IMR-90 (cell line): Measurements from ENCODE around the gene TCF19. TPM values are rescaled to one million over a fixed set of nuclear protein-coding genes. Genes with fewer than 3 reads are reported as not detected.

Source experiments
- ATAC-seq: fragments of 200-7000 bp; cut with Tn5 transposase; 2 replicates; pipeline ENCODE4 v1.9.1; 2020; ENCODE audit warnings: low read depth, mild to moderate bottlenecking, moderate library complexity
- BruUV-seq: library from RNA; stranded (reverse); fragments of 400-500 nt; replicated peaks from 2 replicates; lab custom pipeline; 2021; lab: Mats Ljungman, UMichigan
- CTCF ChIA-PET: fragments of 300-600 bp; formaldehyde crosslinking; extraction: SDS; loops from one replicate; lab custom pipeline; 2021; ENCODE audit warnings: antibody characterized with exemption; lab: Yijun Ruan, JAX
- POLR2A ChIA-PET: fragments of 300-600 bp; sonication (Branson Sonifier 250); formaldehyde crosslinking; loops from one replicate; lab custom pipeline; 2022; ENCODE audit warnings: antibody characterized with exemption; ENCODE audit not compliant: unreplicated experiment; lab: Charles Lee
- DNase-seq: peaks from one replicate; pipeline ENCODE4 v3.0.0; 2013
- H2AFZ ChIP-seq: replicated peaks from 2 replicates; pipeline ENCODE3; 2013; ENCODE audit warnings: low read length, mild to moderate bottlenecking; ENCODE audit not compliant: poor library complexity
- H2AK5ac ChIP-seq: 2 replicates; pipeline ENCODE4 v1.6.1; 2013; ENCODE audit warnings: low read depth, low read length, inconsistent platforms
- H2AK9ac ChIP-seq: replicated peaks from 2 replicates; pipeline ENCODE3; 2013; ENCODE audit warnings: mild to moderate bottlenecking, low read depth, low read length, moderate library complexity; ENCODE audit not compliant: poor library complexity
- H2BK120ac ChIP-seq: 2 replicates; pipeline ENCODE4 v1.6.1; 2013; ENCODE audit warnings: low read depth, low read length, inconsistent platforms
- H2BK15ac ChIP-seq: 3 replicates; pipeline ENCODE4 v1.6.1; 2013; ENCODE audit warnings: low read depth, low read length, inconsistent platforms
- H2BK20ac ChIP-seq: 2 replicates; pipeline ENCODE4 v1.6.1; 2013; ENCODE audit warnings: low read depth, mild to moderate bottlenecking, inconsistent platforms, low read length, moderate library complexity
- H2BK5ac ChIP-seq: 2 replicates; pipeline ENCODE4 v1.6.1; 2013; ENCODE audit warnings: mild to moderate bottlenecking, low read depth, low read length, inconsistent platforms; ENCODE audit not compliant: poor library complexity, severe bottlenecking
- H3K14ac ChIP-seq: replicated peaks from 2 replicates; pipeline ENCODE4 v1.6.1; 2013; ENCODE audit warnings: low read depth, low read length, inconsistent platforms
- H3K18ac ChIP-seq: 2 replicates; pipeline ENCODE4 v1.6.1; 2013; ENCODE audit warnings: low read depth, low read length, control low read depth
- H3K23ac ChIP-seq: 2 replicates; pipeline ENCODE4 v1.6.1; 2013; ENCODE audit warnings: low read depth, low read length, inconsistent platforms
- H3K27ac ChIP-seq: 2 replicates; pipeline ENCODE4 v1.5.1; 2013; ENCODE audit warnings: mild to moderate bottlenecking, control low read depth, low read length; ENCODE audit not compliant: insufficient read depth
- H3K27me3 ChIP-seq: 2 replicates; pipeline ENCODE4 v1.6.1; 2013; ENCODE audit warnings: low read length; ENCODE audit not compliant: control insufficient read depth, insufficient read depth
- H3K36me3 ChIP-seq: 2 replicates; pipeline ENCODE4 v1.6.1; 2013; ENCODE audit warnings: low read length, mixed read lengths; ENCODE audit not compliant: control insufficient read depth, insufficient read depth
- H3K4ac ChIP-seq: 2 replicates; pipeline ENCODE4 v1.6.1; 2013; ENCODE audit warnings: low read depth, low read length, inconsistent platforms
- H3K4me1 ChIP-seq: 2 replicates; pipeline ENCODE4 v1.6.1; 2013; ENCODE audit warnings: low read length, mixed read lengths; ENCODE audit not compliant: control insufficient read depth, insufficient read depth
- H3K4me2 ChIP-seq: 2 replicates; pipeline ENCODE4 v1.6.1; 2013; ENCODE audit warnings: low read depth, mild to moderate bottlenecking, control low read depth, low read length, moderate library complexity
- H3K4me3 ChIP-seq: 2 replicates; pipeline ENCODE4 v1.5.1; 2013; ENCODE audit warnings: low read depth, mild to moderate bottlenecking, control low read depth, low read length, moderate library complexity; ENCODE audit not compliant: insufficient read depth
- H3K56ac ChIP-seq: 2 replicates; pipeline ENCODE4 v1.6.1; 2013; ENCODE audit warnings: low read length, inconsistent platforms; ENCODE audit not compliant: insufficient read depth; ENCODE audit errors: extremely low read depth
- H3K79me1 ChIP-seq, 2 experiments: 2 replicates each; pipeline ENCODE4 v1.6.1; 2013; ENCODE audit warnings: low read length in 2 of 2, inconsistent platforms in 1 of 2, low read depth in 1 of 2
- H3K9ac ChIP-seq: 2 replicates; pipeline ENCODE4 v1.6.1; 2013; ENCODE audit warnings: low read depth, low read length, control low read depth
- H3K9me1 ChIP-seq: 2 replicates; pipeline ENCODE4 v1.6.1; 2013; ENCODE audit warnings: low read length, inconsistent platforms; ENCODE audit not compliant: insufficient read depth
- H3K9me3 ChIP-seq: 2 replicates; pipeline ENCODE4 v1.6.1; 2013; ENCODE audit warnings: low read length; ENCODE audit not compliant: control insufficient read depth, insufficient read depth
- H4K20me1 ChIP-seq: 2 replicates; pipeline ENCODE4 v1.6.1; 2013; ENCODE audit warnings: low read length, inconsistent platforms; ENCODE audit not compliant: insufficient read depth
- H4K5ac ChIP-seq: 2 replicates; pipeline ENCODE4 v1.6.1; 2013; ENCODE audit warnings: mild to moderate bottlenecking, low read depth, low read length, control low read depth
- H4K8ac ChIP-seq, 2 experiments: 2 replicates each; pipeline ENCODE4 v1.6.1; 2013; ENCODE audit warnings: low read depth in 2 of 2, low read length in 2 of 2, control low read depth in 1 of 2, inconsistent platforms in 1 of 2
- H4K91ac ChIP-seq: 2 replicates; pipeline ENCODE4 v1.6.1; 2013; ENCODE audit warnings: low read depth, low read length, inconsistent platforms; ENCODE audit not compliant: insufficient read depth
- BHLHE40 ChIP-seq: fragments of 150-350 bp; IDR thresholded peaks from 2 replicates; pipeline ENCODE4 v1.6.1; 2016; ENCODE audit warnings: mild to moderate bottlenecking, low read depth, low read length
- CHD1 ChIP-seq: IDR thresholded peaks from 2 replicates; pipeline ENCODE4 v1.6.1; 2012; ENCODE audit warnings: low read depth, low read length, improper control_type of control experiment
- CTCF ChIP-seq: conservative IDR thresholded peaks from 2 replicates; pipeline ENCODE4 v1.5.1; 2012; ENCODE audit warnings: mild to moderate bottlenecking, low read depth, low read length, improper control_type of control experiment
- ELK1 ChIP-seq: fragments of 150-350 bp; IDR thresholded peaks from 2 replicates; pipeline ENCODE4 v1.6.1; 2016; ENCODE audit warnings: low read depth, mild to moderate bottlenecking, low read length, moderate library complexity, borderline replicate concordance
- FOS ChIP-seq: fragments of 150-350 bp; IDR thresholded peaks from 2 replicates; pipeline ENCODE4 v1.6.1; 2016; ENCODE audit warnings: low read depth, low read length
- MAFK ChIP-seq: IDR thresholded peaks from 2 replicates; pipeline ENCODE4 v1.6.1; 2012; ENCODE audit warnings: low read depth, low read length, improper control_type of control experiment
- MAZ ChIP-seq: IDR thresholded peaks from 2 replicates; pipeline ENCODE4 v1.6.1; 2012; ENCODE audit warnings: low read depth, mild to moderate bottlenecking, low read length, improper control_type of control experiment, moderate library complexity, borderline replicate concordance
- MXI1 ChIP-seq: IDR thresholded peaks from 2 replicates; pipeline ENCODE4 v1.6.1; 2012; ENCODE audit warnings: low read depth, mild to moderate bottlenecking, low read length, moderate library complexity, borderline replicate concordance
- NFE2L2 ChIP-seq: fragments of 150-350 bp; IDR thresholded peaks from 2 replicates; pipeline ENCODE4 v1.6.1; 2016; ENCODE audit warnings: low read depth, mild to moderate bottlenecking, low read length
- POLR2A ChIP-seq: IDR thresholded peaks from 2 replicates; pipeline ENCODE4 v1.6.1; 2012; ENCODE audit warnings: mild to moderate bottlenecking, low read depth, low read length
- RAD21 ChIP-seq: IDR thresholded peaks from 2 replicates; pipeline ENCODE4 v1.6.1; 2012; ENCODE audit warnings: low read length, improper control_type of control experiment
- RCOR1 ChIP-seq: IDR thresholded peaks from 2 replicates; pipeline ENCODE4 v1.6.1; 2012; ENCODE audit warnings: mild to moderate bottlenecking, low read length, improper control_type of control experiment; ENCODE audit not compliant: insufficient replicate concordance
- RFX5 ChIP-seq: IDR thresholded peaks from 2 replicates; pipeline ENCODE4 v1.8.0; 2012; ENCODE audit warnings: low read depth, mild to moderate bottlenecking, low read length, moderate library complexity
- SMC3 ChIP-seq: fragments of 150-350 bp; IDR thresholded peaks from 2 replicates; pipeline ENCODE4 v1.6.1; 2016; ENCODE audit warnings: low read depth, mild to moderate bottlenecking, antibody characterized with exemption, low read length, moderate library complexity
- USF2 ChIP-seq: fragments of 150-350 bp; IDR thresholded peaks from 2 replicates; pipeline ENCODE4 v1.6.1; 2017; ENCODE audit warnings: mild to moderate bottlenecking, antibody characterized with exemption, low read length, low read depth
- WGBS, 2 experiments: methylation state at CpG; one replicate each; pipeline versions ENCODE4 v1.1.5 to v1.1.7; 2013; ENCODE audit warnings: missing lambda C conversion rate in 2 of 2; ENCODE audit not compliant: insufficient read length in 1 of 2; ENCODE audit errors: extremely low coverage in 2 of 2; 5-methylcytosine and 5-hydroxymethylcytosine counted together
- dilution Hi-C: fragments of 300-500 bp; cut with HindIII; formaldehyde crosslinking; loops from one replicate; pipeline ENCODE4 v1.14.3; 2018; ENCODE audit warnings: low sequenced_read_pairs; ENCODE audit not compliant: unreplicated experiment
- in situ Hi-C: fragments of 300-500 bp; cut with MboI; formaldehyde crosslinking; loops from 3 replicates; pipeline ENCODE4 v1.14.3; 2019; ENCODE audit warnings: low sequenced_read_pairs, inconsistent platforms, mixed read lengths
- intact Hi-C: fragments of 100-400 bp; cut with micrococcal nuclease; formaldehyde crosslinking; loops from 2 replicates; pipeline ENCODE4 v1.10.0; 2022
- polyA plus RNA-seq, 3 experiments: library from polyadenylated mRNA; depleted of rRNA; stranded (reverse); fragments of >200 nt; gene quantifications; 2 replicates each; pipeline ENCODE4 v1.2.3, GENCODE V29; 2012; ENCODE audit warnings: low replicate concordance in 1 of 3
- total RNA-seq: library from RNA; depleted of rRNA; stranded (reverse); fragments of >200 nt; gene quantifications from 2 replicates; pipeline ENCODE4 v1.2.3, GENCODE V29; 2012

The TCF19 gene
- total and polyA plus RNA-seq, 2 of the 4 experiments (the other 2 are of a cell fraction) = 13.1 to 14.2 TPM

GRCh38 chr6:31173406-31173805 lies 15.0 kb downstream of the TCF19 start:
- H2AK9ac ChIP-seq = peak overlapping the region; percentile 1
- POLR2A ChIA-PET = no interaction called here
- no peak overlapping the region for H3K4ac ChIP-seq
- no peak overlapping the region for H2BK5ac ChIP-seq
- H3K4me1 ChIP-seq = peaks cover 7% of the 10 kb centered on the region; the same call in 1 of the 2 replicates
- peak overlapping the region; percentile 28 for H2AFZ ChIP-seq
- no peak overlapping the region for H3K9ac ChIP-seq
- no peak overlapping the region for H2AK5ac ChIP-seq
- peaks cover 9% of the 10 kb centered on the region; the same call in 1 of the 2 replicates for H3K9me1 ChIP-seq
- no peaks in the 10 kb centered on the region for H3K36me3 ChIP-seq
- no peak overlapping the region for H3K4me3 ChIP-seq
- no peak overlapping the region for H2BK15ac ChIP-seq
- no peak overlapping the region for H3K18ac ChIP-seq
- H4K8ac ChIP-seq = no peak overlapping the region
- WGBS, 2 experiments = 0% methylated on average over 1 of the region's 3 CpGs; no CpG with 5 or more reads in 1 of the 2 experiments
- H3K9me3 ChIP-seq = no peaks in the 10 kb centered on the region
- ATAC-seq (no peak), DNase-seq (no peak)
- H3K27ac ChIP-seq = no peak overlapping the region
- intact Hi-C loops (no loop called here), dilution Hi-C loops (no loop called here), in situ Hi-C loops (no loop called here)
- no peak overlapping the region for H3K14ac ChIP-seq
- no peak overlapping the region for H2BK120ac ChIP-seq
- H4K5ac ChIP-seq = peak overlapping the region; percentile 36; the same call in 1 of the 2 replicates
- H4K20me1 ChIP-seq = no peaks in the 10 kb centered on the region
- H3K56ac ChIP-seq = no peak overlapping the region
- H3K23ac ChIP-seq = no peak overlapping the region
- no peaks in the 10 kb centered on the region for H3K79me1 ChIP-seq
- no TSS peak for BruUV-seq
- H3K27me3 ChIP-seq = no peaks in the 10 kb centered on the region
- no peak overlapping the region for H2BK20ac ChIP-seq
- CTCF ChIA-PET = no interaction called here
- TF ChIP-seq SMC3 (no peak), RCOR1 (no peak), POLR2A (no peak), FOS (no peak), RAD21 (no peak), BHLHE40 (no peak), NFE2L2 (no peak), USF2 (no peak), CHD1 (no peak), MAFK (no peak), RFX5 (no peak), CTCF (no peak), MXI1 (no peak), ELK1 (no peak), MAZ (no peak)
- H3K4me2 ChIP-seq = no peak overlapping the region
- no peak overlapping the region for H4K91ac ChIP-seq
